SK-N-SH treated with all-trans-retinoic acid at 6 μM for 48 hours (cell line): ENCODE measurements around the gene ZDHHC11B.
"Not testable (repeated sequence)": the region's sequence is repeated elsewhere in the genome, so short reads cannot be mapped to it uniquely, and the experiment has no call there.

Source experiments
- ATAC-seq: fragments of 200-7000 bp; cut with Tn5 transposase; 3 replicates; pipeline ENCODE4 v1.9.1; 2020; ENCODE audit warnings: mild to moderate bottlenecking, moderate library complexity
- BACH2 ChIP-seq: fragments of 250-450 bp; sonication (Bioruptor Pico); IDR thresholded peaks from 2 replicates; pipeline ENCODE4 v1.9.0; 2021; ENCODE audit warnings: mild to moderate bottlenecking, borderline replicate concordance
- CSRNP3 ChIP-seq: fragments of 250-450 bp; sonication (Bioruptor Pico); IDR thresholded peaks from 2 replicates; pipeline ENCODE4 v1.5.1; 2021; ENCODE audit warnings: mild to moderate bottlenecking, moderate library complexity
- ISL1 ChIP-seq: fragments of 250-450 bp; sonication (Bioruptor Pico); IDR thresholded peaks from 2 replicates; pipeline ENCODE4 v2.1.2; 2022; ENCODE audit warnings: mild to moderate bottlenecking, moderate library complexity
- OSR1 ChIP-seq: fragments of 250-450 bp; sonication (Bioruptor Pico); IDR thresholded peaks from 2 replicates; pipeline ENCODE4 v1.8.0; 2022; ENCODE audit warnings: moderate library complexity, mild to moderate bottlenecking, inconsistent platforms
- RARB ChIP-seq: fragments of 250-450 bp; sonication (Bioruptor Pico); IDR thresholded peaks from 2 replicates; pipeline ENCODE4 v1.8.0; 2021; ENCODE audit warnings: mild to moderate bottlenecking, moderate library complexity
- SNAI2 ChIP-seq: fragments of 250-450 bp; sonication (Bioruptor Pico); IDR thresholded peaks from 2 replicates; pipeline ENCODE4 v1.5.0; 2020; ENCODE audit warnings: mild to moderate bottlenecking, moderate library complexity
- TOX ChIP-seq: fragments of 250-450 bp; sonication (Bioruptor Pico); IDR thresholded peaks from 2 replicates; pipeline ENCODE4 v1.8.0; 2021; ENCODE audit warnings: mild to moderate bottlenecking, moderate library complexity, borderline replicate concordance
- TSHZ2 ChIP-seq: fragments of 250-450 bp; sonication (Bioruptor Pico); IDR thresholded peaks from 2 replicates; pipeline ENCODE4 v1.5.0; 2020; ENCODE audit warnings: mild to moderate bottlenecking, moderate library complexity
- ZFP3 ChIP-seq: fragments of 250-450 bp; sonication (Bioruptor Pico); IDR thresholded peaks from 2 replicates; pipeline ENCODE4 v1.5.0; 2020; ENCODE audit warnings: mild to moderate bottlenecking, moderate library complexity
- ZFP30 ChIP-seq: fragments of 450-650 bp; formaldehyde crosslinking; IDR thresholded peaks from 2 replicates; pipeline ENCODE4 v1.5.0; 2022; ENCODE audit warnings: mild to moderate bottlenecking, moderate library complexity
- ZNF565 ChIP-seq: fragments of 450-650 bp; formaldehyde crosslinking; conservative IDR thresholded peaks from 2 replicates; pipeline ENCODE4 v1.5.0; 2020; ENCODE audit warnings: low read depth, mild to moderate bottlenecking, moderate library complexity
- ZNF70 ChIP-seq: fragments of 450-650 bp; formaldehyde crosslinking; IDR thresholded peaks from 2 replicates; pipeline ENCODE4 v1.5.0; 2020; ENCODE audit warnings: mild to moderate bottlenecking, moderate library complexity

The ZDHHC11B gene

GRCh38 chr5:708848-709517 is 75.5 kb downstream of the ZDHHC11B start:
- ATAC-seq, result not testable (repeated sequence)

- not testable (repeated sequence) for ATAC-seq
These were observed 76.2 kb downstream of the ZDHHC11B start for GRCh38 chr5:708374-708773.

GRCh38 chr5:706127-706526 is 78.4 kb downstream of the ZDHHC11B start:
- ATAC-seq, result not testable (repeated sequence)

- not testable (repeated sequence) for ATAC-seq
These were observed 87.5 kb downstream of the ZDHHC11B start for GRCh38 chr5:696753-697702.

GRCh38 chr5:696191-696590 is 88.3 kb downstream of the ZDHHC11B start:
- ATAC-seq, result not testable (repeated sequence)

- not testable (repeated sequence) for ATAC-seq
These were observed 89.1 kb downstream of the ZDHHC11B start for GRCh38 chr5:695475-695874.

- ATAC-seq, result not testable (repeated sequence)
These were observed 90.5 kb downstream of the ZDHHC11B start for GRCh38 chr5:694042-694431.

GRCh38 chr5:693271-694041 is 91.1 kb downstream of the ZDHHC11B start, which contains the start of gene TPPP:
Gene TPPP, minus strand, starts transcription at chr5:693352. Its CDS starts 15,292 bp downstream, at chr5:678060.
- ATAC-seq, result peak; percentile 75

GRCh38 chr5:692529-693041 is 91.9 kb downstream of the ZDHHC11B start:
- ATAC-seq, result not testable (repeated sequence)

GRCh38 chr5:691817-692528 is 92.6 kb downstream of the ZDHHC11B start:
- no peak for ATAC-seq
- TF ChIP-seq TSHZ2 (CRISPR knock-in tag) (no peak), ZNF565 (CRISPR knock-in tag) (no peak), ZFP30 (CRISPR knock-in tag) (no peak), ZNF70 (CRISPR knock-in tag) (no peak), ISL1 (CRISPR knock-in tag) (no peak), SNAI2 (no peak), TOX (CRISPR knock-in tag) (no peak), CSRNP3 (CRISPR knock-in tag) (no peak), OSR1 (CRISPR knock-in tag) (no peak), BACH2 (no peak), RARB (CRISPR knock-in tag) (no peak), ZFP3 (no peak)
- TF ChIP-seq, all 23 proteins: peak for 0

GRCh38 chr5:691049-691448 is 93.5 kb downstream of the ZDHHC11B start:
- not testable (repeated sequence) for ATAC-seq

- ATAC-seq, result peak; percentile 14
These were observed 94.2 kb downstream of the ZDHHC11B start for GRCh38 chr5:690293-690692.

- ATAC-seq, result not testable (repeated sequence)
These were observed 96.0 kb downstream of the ZDHHC11B start for GRCh38 chr5:688348-689010.
